ENCODE results near the gene NPAS3. TPM values are rescaled to one million over a fixed set of nuclear protein-coding genes. Genes with fewer than 3 reads are reported as not detected.

Gene NPAS3
- polyA plus RNA-seq, 10 donors: 3.5 to 7.5 (median 5.0) TPM

GRCh38 chr14:33553706-33554278 lies 615.1 kb downstream of the NPAS3 start:
- no peak for DNase-seq

- no peak for DNase-seq
Measured at GRCh38 chr14:33554988-33555387, 616.3 kb downstream of the NPAS3 start.

GRCh38 chr14:33555710-33556350 lies 617.2 kb downstream of the NPAS3 start:
- DNase-seq: no peak

- no peak for DNase-seq
Measured at GRCh38 chr14:33556382-33557121, 617.9 kb downstream of the NPAS3 start.

GRCh38 chr14:33560718-33561431 lies 622.2 kb downstream of the NPAS3 start:
- DNase-seq: peak; percentile 34 to 89 (median 58)

- DNase-seq: peak; percentile 75 to 93 (median 79)
Measured at GRCh38 chr14:33561488-33562175, 623.0 kb downstream of the NPAS3 start.

GRCh38 chr14:33563191-33563900 lies 624.7 kb downstream of the NPAS3 start:
- DNase-seq: peak; percentile 42 to 87 (median 43)

- DNase-seq: no peak
Measured at GRCh38 chr14:33563901-33564197, 625.2 kb downstream of the NPAS3 start.

- no peak for DNase-seq
Measured at GRCh38 chr14:33564774-33565630, 626.3 kb downstream of the NPAS3 start.

- DNase-seq: no peak
Measured at GRCh38 chr14:33566082-33566481, 627.4 kb downstream of the NPAS3 start.

- no peak for DNase-seq
Measured at GRCh38 chr14:33567023-33567728, 628.5 kb downstream of the NPAS3 start.

GRCh38 chr14:33567731-33568130 lies 629.1 kb downstream of the NPAS3 start:
- DNase-seq: no peak

GRCh38 chr14:33568935-33569579 lies 630.4 kb downstream of the NPAS3 start:
- no peak for DNase-seq

GRCh38 chr14:33569821-33570687 lies 631.4 kb downstream of the NPAS3 start:
- DNase-seq: peak in 1 of 3 donors; percentile 62

GRCh38 chr14:33570694-33571310 lies 632.1 kb downstream of the NPAS3 start:
- DNase-seq: peak in 1 of 3 donors; percentile 52

GRCh38 chr14:33573301-33573880 lies 634.7 kb downstream of the NPAS3 start:
- DNase-seq: peak in 1 of 3 donors; percentile 41

GRCh38 chr14:33576014-33576413 lies 637.3 kb downstream of the NPAS3 start:
- no peak for DNase-seq

Data from muscle of back (tissue), 11 donors.